HFF-Myc (cell line): Measurements from ENCODE around the gene TIMM10.

ENCODE experiments used
- DNase-seq: peaks from one replicate; pipeline ENCODE4 v3.0.0-alpha.2; 2011; ENCODE audit warnings: low read depth; ENCODE audit errors: extremely low read depth
- H3K4me3 ChIP-seq: replicated peaks from 2 replicates; pipeline ENCODE4 v1.5.1; 2011; ENCODE audit warnings: low read depth, mild to moderate bottlenecking, control low read depth, low read length
- TF ChIP-seq, protein P1 (sequence below): IDR thresholded peaks from 2 replicates; pipeline ENCODE4 v1.5.1; 2012; ENCODE audit warnings: mild to moderate bottlenecking, low read depth, low read length, control low read depth; ENCODE audit errors: missing control alignments

The TIMM10 gene

DNA sequence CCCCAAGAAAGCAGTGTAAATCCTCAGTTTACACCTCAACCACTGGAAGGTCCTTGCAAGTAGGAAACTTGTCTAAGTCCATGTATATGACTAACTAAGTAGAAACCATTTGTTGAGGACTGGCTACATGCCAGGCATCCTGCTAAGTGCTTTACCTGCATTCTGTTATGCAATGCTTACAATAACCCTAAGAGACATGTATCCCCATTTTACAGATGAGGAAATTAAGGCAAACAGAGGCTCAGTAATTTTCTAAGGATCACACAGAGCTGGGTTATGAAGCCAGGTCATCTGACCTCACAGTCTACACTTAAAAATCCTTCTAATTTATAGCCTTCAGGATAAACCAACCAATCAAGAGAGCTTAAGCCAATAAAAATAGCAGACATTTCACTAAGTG is 1.5 kb downstream of the TIMM10 start:
- TF ChIP-seq, protein P1, sequence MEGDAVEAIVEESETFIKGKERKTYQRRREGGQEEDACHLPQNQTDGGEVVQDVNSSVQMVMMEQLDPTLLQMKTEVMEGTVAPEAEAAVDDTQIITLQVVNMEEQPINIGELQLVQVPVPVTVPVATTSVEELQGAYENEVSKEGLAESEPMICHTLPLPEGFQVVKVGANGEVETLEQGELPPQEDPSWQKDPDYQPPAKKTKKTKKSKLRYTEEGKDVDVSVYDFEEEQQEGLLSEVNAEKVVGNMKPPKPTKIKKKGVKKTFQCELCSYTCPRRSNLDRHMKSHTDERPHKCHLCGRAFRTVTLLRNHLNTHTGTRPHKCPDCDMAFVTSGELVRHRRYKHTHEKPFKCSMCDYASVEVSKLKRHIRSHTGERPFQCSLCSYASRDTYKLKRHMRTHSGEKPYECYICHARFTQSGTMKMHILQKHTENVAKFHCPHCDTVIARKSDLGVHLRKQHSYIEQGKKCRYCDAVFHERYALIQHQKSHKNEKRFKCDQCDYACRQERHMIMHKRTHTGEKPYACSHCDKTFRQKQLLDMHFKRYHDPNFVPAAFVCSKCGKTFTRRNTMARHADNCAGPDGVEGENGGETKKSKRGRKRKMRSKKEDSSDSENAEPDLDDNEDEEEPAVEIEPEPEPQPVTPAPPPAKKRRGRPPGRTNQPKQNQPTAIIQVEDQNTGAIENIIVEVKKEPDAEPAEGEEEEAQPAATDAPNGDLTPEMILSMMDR = no peak
- H3K4me3 ChIP-seq = peak overlapping the region; percentile 99
- no peak for DNase-seq

- peak; percentile 57 for DNase-seq
- TF ChIP-seq, protein P1 = peak; percentile 86
These were observed 3.4 kb downstream of the TIMM10 start for GRCh38 chr11:57527056-57527631.

DNA sequence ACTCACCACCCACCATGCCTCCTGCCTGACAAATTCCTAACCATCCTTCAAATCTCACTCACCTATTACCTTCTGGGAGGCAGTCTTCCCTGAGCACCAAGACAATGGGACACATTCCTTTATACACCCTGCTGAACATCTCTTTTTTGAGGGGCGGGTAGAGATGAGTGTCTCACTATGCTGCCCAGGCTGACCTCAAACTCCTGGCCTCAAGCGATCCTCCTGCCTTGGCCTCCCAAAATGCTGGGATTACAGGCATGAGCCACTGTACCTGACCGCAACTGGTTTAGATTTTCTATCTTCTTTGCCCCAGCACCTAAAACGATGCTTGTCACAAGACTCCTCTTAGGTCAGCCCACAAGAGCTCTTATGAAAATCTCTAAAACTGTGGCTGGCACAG is 7.1 kb downstream of the TIMM10 start:
- TF ChIP-seq, protein P1 = no peak
- no peak for DNase-seq
- H3K4me3 ChIP-seq = no peak overlapping the region

More at GRCh38 chr11:57527056-57527631, 3.4 kb downstream of the TIMM10 start:
- H3K4me3 ChIP-seq = no peak overlapping the region

- TF ChIP-seq, protein P1 = no peak
- no peak overlapping the region for H3K4me3 ChIP-seq
- DNase-seq = no peak
These were observed 9.4 kb downstream of the TIMM10 start for GRCh38 chr11:57521116-57521515.

- TF ChIP-seq, protein P1 = no peak
- DNase-seq = no peak
- H3K4me3 ChIP-seq = peak overlapping the region; percentile 71
These were observed 14.5 kb downstream of the TIMM10 start for GRCh38 chr11:57516061-57516443.

- no peak for DNase-seq
These were observed 15.1 kb downstream of the TIMM10 start, which contains the start of gene SLC43A1 for GRCh38 chr11:57515332-57516060. Gene SLC43A1 (minus strand): TSS chr11:57515702. CDS start chr11:57514111, 1,591 bp downstream.

More at GRCh38 chr11:57515332-57516060, 15.1 kb downstream of the TIMM10 start, which contains the start of gene SLC43A1:
- H3K4me3 ChIP-seq = peak within 1 kb of the TSS; percentile 71
- TF ChIP-seq, protein P1 = no peak
